Measurements from ENCODE around the gene LRRC4C. TPM values are rescaled to one million over a fixed set of nuclear protein-coding genes. Genes with fewer than 3 reads are reported as not detected.

LRRC4C gene
- total and polyA plus RNA-seq, 2 experiments from 2014 or later = 0.35 to 1.1 TPM

- H2AFZ ChIP-seq = 0 out of 2 replicates have a peak overlapping the region, but pooled peaks have one; percentile 60
- H3K36me3 Mint-ChIP-seq (ENCODE audit: low read depth) = no peaks in the 10 kb centered on the region
- H3K27me3 Mint-ChIP-seq (ENCODE audit: insufficient read depth, low read depth, poor library complexity) = no peaks in the 10 kb centered on the region
- H3K9me3 Mint-ChIP-seq = no peaks in the 10 kb centered on the region
- no peaks in the 10 kb centered on the region for H3K79me2 ChIP-seq (replicated peaks; ENCODE audit: insufficient read depth)
- DNase-seq (ENCODE audit: low spot score) = no peak
- H3F3A ChIP-seq (replicated peaks; ENCODE audit: low read depth) = no peaks in the 10 kb centered on the region
- H3K36me3 ChIP-seq (ENCODE audit: insufficient read depth) = no peaks in the 10 kb centered on the region
- H3K27ac Mint-ChIP-seq = no peak overlapping the region
- TF ChIP-seq ETS1 (IDR thresholded peaks at IDR 0.05) (no peak), STAT1 (IDR thresholded peaks at IDR 0.05; ENCODE audit: unreplicated experiment) (no peak), EZH2phosphoT487 (IDR thresholded peaks at IDR 0.05; ENCODE audit: unreplicated experiment) (no peak), POLR2AphosphoS5 (IDR thresholded peaks at IDR 0.05; ENCODE audit: low read depth) (no peak), REST (IDR thresholded peaks at IDR 0.05; ENCODE audit: unreplicated experiment) (no peak)
- H4K20me1 ChIP-seq (replicated peaks; ENCODE audit: insufficient read depth) = no peaks in the 10 kb centered on the region
- no peak for ATAC-seq
- H3K9me2 ChIP-seq (ENCODE audit: insufficient read depth) = no peaks in the 10 kb centered on the region
- no peaks in the 10 kb centered on the region for H3K4me1 ChIP-seq (ENCODE audit: insufficient read depth)
- H3K4me3 Mint-ChIP-seq = no peak overlapping the region
- peaks cover 3% of the 10 kb centered on the region; the same call in 1 of the 3 replicates for H3K4me1 Mint-ChIP-seq
- no peak overlapping the region for H3K27ac ChIP-seq (ENCODE audit: low read depth)
- no peak overlapping the region for H3K4me3 ChIP-seq
- no peak overlapping the region for H3K4me2 ChIP-seq
- H3K27me3 ChIP-seq (ENCODE audit: insufficient read depth) = no peaks in the 10 kb centered on the region
Observed at GRCh38 chr11:41316751-41317150, 142.7 kb downstream of the LRRC4C start.

GRCh38 chr11:41313226-41313625 lies 146.2 kb downstream of the LRRC4C start:
- H3K36me3 Mint-ChIP-seq (ENCODE audit: low read depth) = no peaks in the 10 kb centered on the region
- no peaks in the 10 kb centered on the region for H3K9me3 Mint-ChIP-seq
- ATAC-seq = no peak
- Histone ChIP-seq H2AFZ (no peak overlapping the region), H3F3A (replicated peaks; ENCODE audit: low read depth) (no peaks in the 10 kb centered on the region), H3K79me2 (replicated peaks; ENCODE audit: insufficient read depth) (no peaks in the 10 kb centered on the region), H3K4me2 (no peak overlapping the region), H3K36me3 (ENCODE audit: insufficient read depth) (no peaks in the 10 kb centered on the region), H3K4me1 (ENCODE audit: insufficient read depth) (no peaks in the 10 kb centered on the region; the same call in 1 of the 2 replicates), H3K27ac (ENCODE audit: low read depth) (no peak overlapping the region), H4K20me1 (replicated peaks; ENCODE audit: insufficient read depth) (no peaks in the 10 kb centered on the region), H3K9me2 (ENCODE audit: insufficient read depth) (no peaks in the 10 kb centered on the region), H3K27me3 (ENCODE audit: insufficient read depth) (no peaks in the 10 kb centered on the region), H3K4me3 (no peak overlapping the region)
- TF ChIP-seq JUNB (IDR thresholded peaks at IDR 0.05; ENCODE audit: unreplicated experiment) (no peak), STAT1 (IDR thresholded peaks at IDR 0.05; ENCODE audit: unreplicated experiment) (no peak), POLR2AphosphoS5 (IDR thresholded peaks at IDR 0.05; ENCODE audit: low read depth) (no peak)
- no peak overlapping the region for H3K27ac Mint-ChIP-seq
- no peaks in the 10 kb centered on the region for H3K27me3 Mint-ChIP-seq (ENCODE audit: insufficient read depth, low read depth, poor library complexity)
- DNase-seq (ENCODE audit: low spot score) = no peak
- H3K4me3 Mint-ChIP-seq = no peak overlapping the region
- peaks cover 16% of the 10 kb centered on the region for H3K4me1 Mint-ChIP-seq

Measured in GM23338 (cell line).